HG02678 (cell line): ENCODE results near the gene TSEN2.
"Not testable (repeated sequence)": the region's sequence is repeated elsewhere in the genome, so short reads cannot be mapped to it uniquely, and the experiment has no call there.

Experiments
- ATAC-seq: cut with Tn5 transposase; IDR thresholded peaks from one replicate; pipeline ENCODE4 v1.9.1; 2021; ENCODE audit warnings: mild to moderate bottlenecking, moderate library complexity; ENCODE audit not compliant: unreplicated experiment

TSEN2 gene

DNA sequence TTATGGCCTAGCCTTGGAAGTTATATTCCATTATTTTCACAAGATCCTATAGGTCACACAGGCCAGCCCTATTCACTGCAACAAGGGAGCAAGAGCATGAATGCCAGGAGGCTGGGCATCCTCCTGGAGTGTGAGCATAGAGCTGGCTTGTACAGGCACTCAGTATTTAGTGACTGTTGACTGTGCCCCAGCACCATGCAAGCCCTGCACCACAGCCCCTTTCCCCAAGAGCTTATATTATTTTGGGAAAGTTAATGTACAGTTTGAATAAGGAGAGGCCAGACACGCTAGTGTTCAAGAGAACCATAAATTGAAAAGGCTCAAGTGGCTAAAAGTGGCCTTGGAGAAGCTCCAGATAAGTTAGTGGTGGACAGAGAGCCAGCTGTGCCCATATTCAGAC, 32.3 kb upstream of the TSEN2 start:
- no peak for ATAC-seq

DNA sequence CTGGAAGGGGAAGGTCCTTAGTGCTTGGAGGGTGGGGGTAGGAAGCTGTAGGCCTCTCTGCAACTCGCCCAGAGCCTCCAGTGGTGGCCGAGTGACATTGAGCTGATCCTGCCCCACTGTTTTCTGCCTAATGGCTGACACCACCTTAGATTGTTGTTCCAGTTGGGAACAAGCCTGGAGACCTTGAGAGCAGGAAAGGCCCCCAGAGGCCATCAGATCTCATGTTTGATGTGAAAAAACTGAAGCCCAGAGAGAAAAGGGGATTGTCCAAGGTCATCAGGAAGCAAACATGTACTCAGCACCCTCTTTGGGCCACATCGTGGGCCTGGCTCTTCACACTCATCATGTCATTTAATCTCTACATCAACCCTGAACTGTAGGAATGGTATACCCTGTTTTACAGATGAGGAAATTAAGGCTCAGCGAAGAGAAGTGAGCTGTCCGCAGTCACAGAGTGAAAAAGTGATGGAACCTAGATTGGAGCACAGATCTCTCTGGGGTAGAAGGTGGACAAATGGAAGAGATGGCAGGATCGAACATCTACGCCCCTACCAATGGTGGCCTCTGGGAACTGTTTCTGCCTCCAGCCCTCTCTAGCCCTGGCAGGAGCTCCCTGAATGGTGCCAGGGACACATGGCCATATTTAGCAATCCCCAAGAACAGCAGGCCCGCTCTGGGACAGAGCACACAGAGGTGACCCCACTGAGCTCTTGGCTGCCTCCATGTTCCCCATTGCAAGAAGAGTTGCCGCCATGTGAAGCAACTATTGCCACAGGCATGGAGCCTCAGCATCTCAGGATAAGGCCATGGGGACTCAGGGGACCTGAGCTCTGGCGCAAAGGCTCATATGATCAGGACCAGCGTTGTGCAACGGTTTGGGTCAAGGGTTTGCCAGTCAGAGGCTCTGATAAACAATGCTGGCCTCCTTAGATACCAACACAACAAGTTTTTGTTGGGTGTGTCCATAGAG, 31.6 kb upstream of the TSEN2 start:
- no peak for ATAC-seq

DNA sequence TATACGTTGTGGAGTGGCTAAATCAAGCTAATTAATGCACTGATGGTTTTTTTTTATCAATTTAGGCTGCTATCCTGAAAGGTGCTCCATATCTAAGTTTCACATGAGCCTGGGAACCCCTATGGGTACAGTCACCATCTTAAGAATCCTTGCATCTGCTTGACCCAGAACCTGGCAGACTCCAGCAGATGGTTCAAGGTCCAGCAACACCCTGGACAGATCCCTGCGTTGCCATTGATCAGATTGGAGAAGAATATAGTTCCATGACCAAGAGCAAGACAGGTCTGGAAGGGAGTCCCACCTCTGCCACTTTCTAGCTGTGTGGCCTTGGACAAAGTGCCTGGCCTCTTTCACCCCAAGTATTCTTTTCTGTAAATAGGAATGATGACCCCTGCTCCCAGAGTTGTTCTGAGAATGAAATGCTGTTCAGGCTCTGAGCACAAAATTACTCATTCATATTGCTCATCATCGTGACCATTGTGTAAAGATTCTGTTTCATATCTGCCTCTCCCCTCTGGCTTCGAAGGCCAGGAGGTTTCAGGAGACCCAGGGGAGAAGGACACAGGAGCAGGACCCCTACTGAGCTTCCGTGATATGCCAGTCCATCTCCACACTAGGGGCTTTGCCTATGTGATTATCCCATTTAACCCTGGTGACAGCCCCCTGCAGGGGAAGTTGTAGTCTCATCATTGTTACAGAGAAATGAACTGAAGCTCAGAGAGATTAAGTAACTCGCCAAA, 30.0 kb upstream of the TSEN2 start:
- no peak for ATAC-seq

DNA sequence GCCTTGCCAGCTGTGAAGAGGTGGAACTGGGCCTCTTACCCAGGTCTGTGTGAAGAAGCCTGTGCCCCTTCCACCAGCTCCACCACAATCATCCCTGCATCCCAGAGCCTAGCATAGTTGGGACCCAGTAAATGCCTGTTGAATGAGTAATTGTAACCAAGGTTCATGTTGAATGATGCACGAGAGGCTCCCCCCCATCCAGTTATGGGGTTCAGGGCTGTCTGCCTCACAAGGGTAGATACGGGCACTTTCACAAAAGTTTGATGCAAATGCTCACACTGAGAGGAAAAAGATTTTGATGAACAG, 29.5 kb upstream of the TSEN2 start:
- no peak for ATAC-seq

DNA sequence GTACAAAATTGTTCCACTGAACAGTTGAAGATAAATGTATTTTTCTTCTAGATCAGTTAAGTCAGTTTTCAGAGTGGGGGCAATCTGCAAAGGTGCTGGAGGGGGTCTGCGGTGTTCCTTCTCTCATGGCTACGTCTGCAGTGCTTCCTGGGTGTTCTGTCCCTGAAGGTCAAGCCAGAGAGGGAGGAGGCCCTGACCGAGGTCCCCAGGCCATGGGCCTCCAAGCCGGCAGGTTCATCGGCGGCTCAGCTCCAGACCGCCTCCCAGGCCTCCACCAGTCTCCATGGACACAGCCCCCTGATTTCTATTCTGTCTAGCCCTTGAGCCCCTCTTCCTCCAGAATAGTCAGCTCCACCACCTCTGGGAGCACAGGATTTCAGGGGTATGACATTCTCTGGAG, 28.5 kb upstream of the TSEN2 start:
- no peak for ATAC-seq

DNA sequence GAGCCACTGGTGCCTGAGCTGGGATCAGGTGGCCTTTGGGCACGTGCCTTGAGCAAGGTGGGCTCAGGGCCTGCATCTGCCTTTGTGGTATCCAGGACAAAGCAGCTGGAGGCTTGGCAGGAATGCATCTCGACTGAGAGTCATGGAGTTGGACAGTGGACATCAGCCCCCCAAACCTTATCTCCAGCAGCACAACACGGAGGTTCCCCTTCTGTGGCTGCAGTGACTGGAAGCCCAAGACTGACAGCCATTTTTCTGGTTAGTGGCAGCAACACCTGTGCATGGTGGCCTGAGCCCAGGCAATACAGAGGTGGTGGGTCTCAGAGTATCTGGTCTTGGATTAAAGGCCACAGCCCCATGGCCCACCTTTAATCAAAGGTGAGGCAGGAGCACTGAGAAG, 27.8 kb upstream of the TSEN2 start:
- ATAC-seq = no peak

DNA sequence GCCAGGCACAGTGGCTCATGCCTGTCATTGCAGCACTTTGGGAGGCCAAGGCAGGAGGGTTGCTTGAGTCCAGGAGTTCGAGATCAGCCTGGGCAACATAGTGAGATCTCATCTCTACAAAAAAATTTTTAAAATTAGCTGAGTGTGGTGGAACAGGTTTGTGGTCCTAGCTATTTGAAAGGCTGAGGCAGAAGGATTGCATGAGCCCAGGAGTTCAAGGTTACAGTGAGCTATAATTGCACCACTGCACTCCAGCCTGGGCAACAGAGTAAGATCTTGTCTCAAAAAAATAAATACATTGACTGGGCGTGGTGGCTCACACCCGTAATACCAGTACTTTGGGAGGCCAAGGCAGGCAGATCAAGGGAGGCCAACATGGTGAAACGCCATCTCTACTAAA, 26.9 kb upstream of the TSEN2 start:
- not testable (repeated sequence) for ATAC-seq

DNA sequence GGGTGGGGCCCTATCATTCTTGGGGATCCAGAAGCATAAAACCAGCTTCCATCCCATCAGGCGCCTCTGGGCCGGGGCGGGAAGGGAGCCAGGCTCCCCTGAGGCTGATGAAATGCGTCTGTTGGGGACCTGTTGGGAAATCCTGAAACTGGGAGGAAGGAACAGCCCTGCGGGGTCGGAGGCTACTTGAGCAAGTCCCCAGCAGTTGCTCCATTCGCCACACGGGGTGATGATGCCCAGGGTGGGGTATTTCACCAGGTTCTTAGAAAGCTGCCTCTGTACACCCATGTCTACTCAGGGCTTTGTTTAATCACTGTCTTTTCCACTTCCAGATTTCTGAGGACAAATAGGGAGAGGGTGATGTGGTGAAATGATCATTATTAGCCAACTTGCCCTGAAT, 25.4 kb upstream of the TSEN2 start:
- no peak for ATAC-seq

DNA sequence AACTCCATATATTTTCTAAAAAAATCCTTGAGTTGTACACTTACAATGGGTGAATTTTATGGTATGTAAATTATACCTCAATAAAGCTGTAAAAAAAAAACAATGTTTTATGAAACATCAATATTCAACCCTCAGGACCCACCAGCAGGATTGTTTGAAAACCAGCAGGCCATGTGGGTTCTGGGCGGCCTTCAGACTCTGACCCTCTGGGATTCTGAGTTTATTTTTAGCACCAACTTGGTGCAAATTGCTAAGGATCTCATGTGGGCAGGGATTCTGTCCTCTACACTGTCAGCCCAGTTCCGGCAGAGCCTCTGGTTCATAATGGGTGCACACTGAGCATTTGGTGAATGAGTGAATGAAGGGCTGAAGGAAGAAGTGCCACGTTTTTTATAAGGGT, 24.2 kb upstream of the TSEN2 start:
- no peak for ATAC-seq

DNA sequence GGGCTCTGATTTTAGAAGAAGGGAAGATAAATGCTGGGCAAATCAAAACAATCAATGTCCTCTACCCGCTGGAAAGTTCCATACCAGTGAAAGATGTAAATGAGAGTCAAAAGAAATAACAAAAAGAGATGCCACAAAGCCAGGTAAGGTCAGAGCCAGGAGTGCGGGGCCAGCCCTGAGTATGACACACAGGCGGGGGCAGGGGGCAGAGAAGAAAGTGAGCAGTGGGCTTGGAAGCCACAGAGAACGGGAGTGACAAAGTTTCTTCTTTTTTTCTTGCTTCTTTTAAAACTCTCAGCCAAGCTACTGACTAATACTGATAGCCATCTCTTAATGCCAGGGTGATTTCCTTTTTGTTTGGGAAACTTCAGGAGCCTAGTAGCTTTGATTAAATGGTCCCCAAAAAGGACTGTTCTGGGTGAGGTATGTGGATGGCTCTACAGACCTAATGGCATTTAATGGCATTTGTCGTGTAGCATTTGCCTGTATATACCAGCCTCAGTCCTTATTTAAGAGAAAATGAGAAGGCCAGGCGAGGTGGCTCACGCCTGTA, 23.1 kb upstream of the TSEN2 start:
- ATAC-seq = no peak

DNA sequence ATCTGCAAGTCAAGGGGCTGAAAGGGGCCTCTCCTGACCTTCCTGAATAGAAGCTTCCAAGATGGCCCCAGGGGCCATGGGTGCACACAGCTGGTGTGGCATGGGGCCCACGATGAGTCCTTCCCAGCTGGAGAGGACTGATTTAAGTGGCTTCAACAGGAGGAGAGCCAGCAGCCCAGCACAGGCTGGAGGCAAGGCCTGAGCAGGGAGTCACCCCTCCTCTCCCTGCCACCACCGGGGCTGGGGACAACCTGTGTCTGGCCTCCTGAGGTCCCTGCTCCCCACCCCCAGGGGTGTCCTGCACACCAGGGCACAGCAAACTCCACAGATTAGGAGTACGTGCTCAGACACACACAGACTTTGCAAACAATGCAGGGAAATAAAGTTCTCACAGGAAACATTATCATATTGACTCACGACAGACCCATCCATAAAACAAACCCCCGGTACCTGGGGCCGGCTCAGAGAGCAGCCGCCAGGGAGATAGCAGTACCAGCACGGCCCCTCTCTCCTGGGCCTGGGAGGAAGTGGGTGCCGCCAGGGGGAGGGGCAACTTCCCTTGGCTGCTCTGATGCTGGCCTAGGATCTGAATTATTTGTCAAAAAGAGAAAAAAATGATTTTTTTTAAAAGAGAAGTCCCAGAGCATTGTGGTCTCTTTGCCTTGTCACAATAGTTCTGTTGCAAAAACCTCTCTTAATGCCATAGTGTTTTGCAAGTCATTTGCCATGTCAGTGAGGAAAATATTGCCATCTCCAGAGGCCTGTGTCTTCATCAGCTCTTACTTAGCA, 21.9 kb upstream of the TSEN2 start:
- ATAC-seq = no peak

DNA sequence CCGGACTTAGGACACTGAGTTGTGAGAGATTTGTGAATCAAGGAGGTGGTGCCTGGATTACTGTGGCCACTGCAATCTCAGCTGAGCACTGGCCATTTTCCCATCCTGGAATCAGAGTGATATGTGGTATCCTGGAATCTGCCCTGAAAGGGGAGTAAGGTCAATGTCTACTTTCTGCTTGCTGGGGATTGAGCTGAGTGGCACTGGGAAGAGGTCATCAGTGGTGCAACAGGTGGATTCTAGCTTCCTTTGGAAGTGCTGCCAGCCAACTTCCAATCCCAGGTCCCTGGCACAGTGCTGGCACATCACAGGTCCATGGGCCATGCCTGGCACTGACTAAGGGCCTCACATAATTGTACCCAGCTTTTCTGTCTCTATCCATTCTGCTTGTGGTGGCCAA, 20.6 kb upstream of the TSEN2 start:
- no peak for ATAC-seq

DNA sequence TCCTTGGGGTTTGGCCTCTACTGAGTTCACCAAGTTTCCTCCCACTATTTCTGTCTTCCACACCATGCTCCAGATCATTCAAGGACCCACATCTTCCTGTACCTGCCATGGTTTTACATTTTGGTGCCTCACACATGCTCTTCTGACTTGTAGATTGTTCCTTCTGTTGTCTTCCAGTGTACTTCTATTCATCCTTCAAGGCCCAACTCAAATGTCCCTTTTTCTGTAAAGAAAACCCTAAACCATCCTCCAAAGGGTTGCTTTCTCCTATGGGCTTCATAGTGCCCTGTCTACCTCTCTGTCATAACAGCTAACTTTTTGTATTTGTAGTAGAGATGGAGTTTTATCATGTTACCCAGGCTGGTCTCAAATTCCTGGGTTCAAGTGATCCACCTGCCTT, 20.1 kb upstream of the TSEN2 start:
- no peak for ATAC-seq

DNA sequence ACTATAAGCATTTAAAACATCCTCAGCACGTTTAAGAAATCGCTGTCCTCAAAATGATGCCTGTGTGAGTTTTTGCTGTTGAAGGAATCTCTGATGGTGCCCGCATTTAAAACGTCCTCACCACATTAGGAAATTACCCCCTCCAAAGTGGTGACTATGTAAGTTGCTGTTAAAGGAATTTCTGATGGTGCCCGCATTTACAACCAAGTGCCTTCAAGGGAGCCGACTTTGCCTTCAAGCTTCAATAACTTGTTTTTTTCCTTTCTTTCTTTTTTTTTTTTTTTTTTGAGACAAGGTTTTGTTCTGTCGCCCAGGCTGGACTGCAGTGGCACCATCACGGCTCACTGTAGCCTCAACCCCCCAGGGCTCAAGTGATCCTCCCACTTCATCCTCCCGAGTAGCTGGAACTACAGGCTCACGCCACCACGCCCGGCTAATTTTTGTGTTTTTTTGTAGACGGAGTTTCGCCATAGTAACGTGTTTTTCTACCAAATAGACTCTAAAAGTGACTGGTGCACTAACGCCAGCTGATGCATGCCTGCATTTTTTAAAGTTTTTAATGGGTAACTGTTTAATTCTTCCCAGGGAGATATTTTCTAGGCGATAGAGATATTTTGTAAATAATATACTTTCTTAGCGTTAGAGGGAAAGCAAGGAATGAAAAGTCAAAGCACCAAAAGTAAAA, 19.0 kb upstream of the TSEN2 start:
- ATAC-seq = no peak

DNA sequence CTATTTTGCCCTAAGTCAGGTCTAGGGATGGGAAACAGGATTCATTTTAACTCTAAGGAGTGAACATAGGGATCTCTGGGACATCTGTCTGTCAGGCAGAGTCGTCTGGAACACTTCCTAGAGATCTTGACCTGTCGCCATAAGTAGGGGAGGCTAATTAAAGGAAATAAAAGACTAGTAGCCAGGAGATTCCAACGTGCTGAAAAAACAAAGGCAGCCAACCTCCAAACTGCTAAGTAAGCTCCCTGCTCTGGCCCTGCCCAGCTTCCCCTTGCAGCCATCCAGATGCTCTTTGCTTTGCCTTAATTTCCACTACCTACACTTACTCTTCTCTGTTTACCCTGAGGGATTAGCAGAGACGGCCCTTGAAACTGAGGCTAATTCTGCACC, 18.4 kb upstream of the TSEN2 start:
- ATAC-seq = no peak

DNA sequence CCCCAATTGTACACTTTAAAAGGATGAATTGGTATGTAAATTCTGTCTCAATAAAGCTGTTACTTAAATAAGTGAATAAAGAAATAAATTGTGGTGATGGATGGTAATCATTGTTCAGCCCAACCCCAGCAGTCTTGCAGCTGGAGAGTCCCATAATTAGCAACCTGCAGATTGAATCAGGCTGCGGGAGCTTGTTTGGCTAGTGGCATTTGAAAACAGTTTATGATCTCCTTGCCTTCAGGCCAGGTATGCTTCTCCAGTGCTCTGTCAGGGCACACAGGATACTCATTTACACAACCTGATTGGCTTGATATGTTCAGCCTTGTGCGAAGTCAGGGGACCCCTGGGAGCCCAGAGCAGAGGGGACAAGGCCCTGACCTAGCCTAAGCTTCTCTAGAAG, 16.5 kb upstream of the TSEN2 start:
- ATAC-seq = no peak

DNA sequence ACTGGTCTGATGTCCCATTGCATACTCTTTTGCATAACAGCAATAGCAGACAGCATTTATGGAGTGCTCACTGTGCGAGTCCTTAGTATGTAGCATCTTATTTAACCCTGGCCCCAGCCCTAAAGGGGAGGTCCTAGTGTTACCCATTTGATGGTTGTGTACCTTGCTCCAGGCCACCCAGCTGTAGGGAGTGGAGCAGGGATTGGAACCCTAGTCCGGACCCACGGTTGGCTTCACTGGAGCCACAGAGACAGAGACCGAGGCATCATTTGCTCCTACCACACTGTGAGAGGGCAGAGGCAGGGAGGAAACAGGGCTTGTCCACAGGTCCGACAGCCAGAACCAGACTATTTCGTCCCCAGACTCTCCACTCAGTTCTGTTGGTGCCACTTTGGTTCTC, 16.0 kb upstream of the TSEN2 start:
- ATAC-seq = no peak

DNA sequence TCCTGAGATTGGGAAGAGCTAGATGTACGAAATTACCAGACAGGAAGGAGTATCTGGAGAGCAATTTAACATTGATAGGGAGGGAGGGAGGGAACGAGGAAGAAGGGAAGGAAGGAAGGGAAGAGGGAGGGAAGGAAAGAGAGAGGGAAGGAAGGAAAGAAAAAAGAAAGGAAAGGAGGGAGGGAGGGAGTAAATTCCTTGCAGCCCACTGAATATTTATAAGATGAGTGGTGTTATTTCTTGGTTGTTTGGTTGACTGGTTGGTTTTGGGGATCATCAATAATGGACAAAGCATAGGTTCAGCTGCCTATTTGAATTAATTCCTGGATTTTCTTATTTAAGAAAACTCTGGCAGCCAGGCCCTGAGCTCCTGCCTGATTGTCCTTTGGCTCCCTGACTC, 15.5 kb upstream of the TSEN2 start:
- no peak for ATAC-seq

DNA sequence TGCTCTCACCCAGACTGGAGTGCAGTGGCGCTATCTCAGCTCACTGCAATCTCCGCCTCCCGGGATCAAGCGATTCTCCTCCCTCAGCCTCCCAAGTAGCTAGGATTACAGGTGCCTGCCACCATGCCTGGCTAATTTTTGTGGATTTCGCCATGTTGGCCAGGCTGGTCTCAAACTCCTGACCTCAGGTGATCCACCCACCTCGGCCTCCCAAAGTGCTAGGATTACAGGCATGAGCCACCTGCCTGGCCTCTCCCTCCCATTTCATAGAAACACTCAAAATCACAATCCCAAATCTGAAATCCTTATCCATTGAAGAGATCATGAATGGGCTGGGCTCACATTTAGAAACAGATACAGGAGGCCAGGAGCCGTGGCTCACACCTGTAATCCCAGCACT, 15.1 kb upstream of the TSEN2 start:
- not testable (repeated sequence) for ATAC-seq

DNA sequence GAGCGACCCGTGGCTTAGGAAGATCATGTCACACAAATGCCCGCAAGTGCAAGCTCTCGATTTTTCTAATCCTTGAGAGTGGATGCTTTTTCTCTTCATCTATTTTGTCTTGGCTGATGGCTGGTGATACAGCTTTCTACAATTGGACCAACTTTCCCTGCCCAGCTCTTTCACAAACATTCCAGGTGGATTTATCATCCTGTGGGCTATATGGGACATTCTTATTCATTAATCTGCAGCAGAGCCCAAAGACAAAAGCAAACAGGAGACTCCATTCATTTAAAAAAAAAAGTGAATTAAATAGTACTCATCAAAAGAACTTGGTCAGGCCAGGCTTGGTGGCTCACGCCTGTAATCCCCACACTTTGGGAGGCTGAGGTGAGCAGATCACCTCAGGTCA, 14.2 kb upstream of the TSEN2 start:
- no peak for ATAC-seq

DNA sequence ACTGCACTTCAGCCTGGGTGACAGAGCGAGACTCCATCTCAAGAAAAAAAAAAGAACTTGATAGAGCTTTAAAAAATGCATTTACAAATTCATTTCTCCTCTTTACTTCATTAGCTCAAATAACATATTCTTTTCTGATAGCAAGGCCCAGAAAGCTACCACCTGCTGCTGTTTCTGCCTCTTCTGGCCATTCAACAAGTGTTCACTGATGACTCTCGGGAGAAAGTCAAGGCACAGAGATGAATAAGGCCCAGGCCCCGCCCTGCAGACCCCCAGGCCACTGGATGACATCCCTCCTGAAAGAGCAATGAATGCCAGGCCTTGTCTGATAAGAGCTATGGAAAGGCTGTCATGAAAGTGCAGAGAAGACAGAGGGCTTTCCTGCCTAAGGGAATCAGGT, 13.6 kb upstream of the TSEN2 start:
- ATAC-seq = no peak
